ENCODE measurements around the gene DACT2. TPM values are rescaled to one million over a fixed set of nuclear protein-coding genes. Genes with fewer than 3 reads are reported as not detected.
"Not testable (repeated sequence)": the region's sequence is repeated elsewhere in the genome, so short reads cannot be mapped to it uniquely, and the experiment has no call there.

The DACT2 gene
- total and polyA plus RNA-seq, 2 of the 8 experiments (the other 6 are each of a cell fraction or from before 2014, with no cell fraction given) = 2.9 to 3.1 TPM

DNA sequence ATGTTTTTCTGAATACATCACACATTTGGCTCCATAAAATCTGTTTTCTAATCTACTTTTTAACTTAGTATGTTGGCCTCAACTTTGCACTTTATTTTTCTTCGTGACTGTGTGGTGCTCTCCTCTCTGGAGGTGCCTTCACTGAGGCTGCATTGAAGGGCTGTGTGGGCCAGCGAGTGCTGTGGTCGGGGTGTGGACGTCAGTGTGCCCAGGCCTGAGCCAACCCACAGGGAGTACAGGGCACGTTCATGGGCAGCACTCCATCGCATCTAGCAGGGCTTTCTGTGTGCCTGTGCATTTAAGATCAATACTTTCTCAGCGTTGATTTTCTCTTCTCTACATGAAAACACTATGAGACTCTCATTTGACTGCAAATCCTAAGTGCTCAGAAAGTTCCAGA lies 37.8 kb downstream of the DACT2 start (continued):
- TF ChIP-seq, protein P1, sequence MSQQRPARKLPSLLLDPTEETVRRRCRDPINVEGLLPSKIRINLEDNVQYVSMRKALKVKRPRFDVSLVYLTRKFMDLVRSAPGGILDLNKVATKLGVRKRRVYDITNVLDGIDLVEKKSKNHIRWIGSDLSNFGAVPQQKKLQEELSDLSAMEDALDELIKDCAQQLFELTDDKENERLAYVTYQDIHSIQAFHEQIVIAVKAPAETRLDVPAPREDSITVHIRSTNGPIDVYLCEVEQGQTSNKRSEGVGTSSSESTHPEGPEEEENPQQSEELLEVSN (IDR thresholded peaks at IDR 0.05) = no peak
- TF ChIP-seq EP300 (IDR thresholded peaks at IDR 0.05; ENCODE audit: borderline replicate concordance in 1 of 2, low read depth in 2 of 2, low read length in 2 of 2) (no peak), CHD1 (IDR thresholded peaks at IDR 0.05; ENCODE audit: low read depth, low read length) (no peak)

- FAIRE-seq; H4K8ac ChIP-seq (ENCODE audit: extremely low read depth, insufficient read depth, low read length); H3K27me3 ChIP-seq (replicated peaks in 1 of 4; ENCODE audit: control insufficient read depth in 3 of 4, extremely low read depth in 1 of 4, insufficient read depth in 3 of 4, low read length in 3 of 4); H3K23ac ChIP-seq (ENCODE audit: insufficient read length); H3K36me3 ChIP-seq (ENCODE audit: control insufficient read depth in 2 of 4, insufficient read depth in 4 of 4, low read length in 3 of 4); H3K56ac ChIP-seq (replicated peaks; ENCODE audit: insufficient read length, low read depth, low read length); H2BK12ac ChIP-seq (ENCODE audit: low read depth, low read length); H3K79me2 ChIP-seq (ENCODE audit: control insufficient read depth in 1 of 2, insufficient read depth in 2 of 2, low read length in 2 of 2); H4K20me1 ChIP-seq (replicated peaks in 1 of 2; ENCODE audit: control insufficient read depth in 1 of 2, insufficient read depth in 2 of 2, low read length in 2 of 2); H2BK20ac ChIP-seq (ENCODE audit: low read length); H2AFZ ChIP-seq (ENCODE audit: low read length); H3K9ac ChIP-seq (replicated peaks in 1 of 4; ENCODE audit: extremely low read depth in 1 of 4, low read depth in 3 of 4, low read length in 3 of 4); H2BK15ac ChIP-seq (ENCODE audit: low read length); H3K9me3 ChIP-seq (ENCODE audit: insufficient read depth in 2 of 2, low read depth in 1 of 2, low read length in 1 of 2); H3K4me2 ChIP-seq (ENCODE audit: insufficient read depth in 1 of 2, low read depth in 2 of 2, low read length in 2 of 2); H3K79me1 ChIP-seq (ENCODE audit: low read depth, low read length); H2BK5ac ChIP-seq (ENCODE audit: low read depth, low read length); DNase-seq (ENCODE audit: low read depth in 1 of 2, low spot score in 2 of 2); H3K4me1 ChIP-seq (replicated peaks in 1 of 4; ENCODE audit: control insufficient read depth in 3 of 4, insufficient read depth in 4 of 4, low read length in 3 of 4); H2BK120ac ChIP-seq (replicated peaks; ENCODE audit: low read depth, low read length); H3K27ac ChIP-seq (ENCODE audit: low read depth, low read length); H4K91ac ChIP-seq (replicated peaks; ENCODE audit: insufficient read length, low read length); H3K18ac ChIP-seq (ENCODE audit: extremely low read depth, low read length); H3K4me3 ChIP-seq (ENCODE audit: extremely low read depth in 1 of 4, insufficient read depth in 2 of 4, low read depth in 3 of 4, low read length in 4 of 4); H2AK5ac ChIP-seq (ENCODE audit: low read depth, low read length); H3K23me2 ChIP-seq (ENCODE audit: low read depth, low read length); H4K5ac ChIP-seq (ENCODE audit: insufficient read length, low read depth, low read length); H3K14ac ChIP-seq (ENCODE audit: insufficient read length); POLR2A ChIA-PET (ENCODE audit: partially characterized antibody); H3K4ac ChIP-seq (replicated peaks; ENCODE audit: insufficient read length, low read depth, low read length): not testable (repeated sequence)
- 92% methylated on average over 7 of the region's 13 CpGs; no CpG with 5 or more reads in 1 of the 2 experiments for WGBS, 2 experiments (ENCODE audit: extremely low coverage in 1 of 2, insufficient coverage in 1 of 2, insufficient read length in 1 of 2, insufficient replicate concordance in 2 of 2, low coverage in 1 of 2, low lambda C conversion rate in 2 of 2, missing lambda C conversion rate in 1 of 2)
- CTCF ChIA-PET (ENCODE audit: partially characterized antibody) = interaction anchor here (1.1 to 1.2 kb wide), 2 partner anchors 65 to 80 kb away, joined by 3 read pairs; no protein-coding TSS in a partner anchor
Observed at GRCh38 chr6:168281314-168281713, 38.3 kb downstream of the DACT2 start.
